GM13976 (cell line): ENCODE measurements around the gene GOLGA2.

ENCODE experiments used
- DNase-seq: peaks from one replicate; pipeline ENCODE4 v3.0.0; 2012; ENCODE audit warnings: low spot score
- in situ Hi-C: fragments of 300-500 bp; cut with MboI; formaldehyde crosslinking; loops from one replicate; pipeline ENCODE4 v1.12.0; 2022; ENCODE audit warnings: low sequenced_read_pairs, mixed read lengths, inconsistent platforms; ENCODE audit not compliant: unreplicated experiment
- TF ChIP-seq, protein P1 (sequence below): IDR thresholded peaks from 2 replicates; pipeline ENCODE4 v1.5.1; 2012; ENCODE audit warnings: borderline replicate concordance, mild to moderate bottlenecking; ENCODE audit not compliant: insufficient read depth; ENCODE audit errors: extremely low read depth, missing control alignments, control extremely low read depth

Gene GOLGA2

DNA sequence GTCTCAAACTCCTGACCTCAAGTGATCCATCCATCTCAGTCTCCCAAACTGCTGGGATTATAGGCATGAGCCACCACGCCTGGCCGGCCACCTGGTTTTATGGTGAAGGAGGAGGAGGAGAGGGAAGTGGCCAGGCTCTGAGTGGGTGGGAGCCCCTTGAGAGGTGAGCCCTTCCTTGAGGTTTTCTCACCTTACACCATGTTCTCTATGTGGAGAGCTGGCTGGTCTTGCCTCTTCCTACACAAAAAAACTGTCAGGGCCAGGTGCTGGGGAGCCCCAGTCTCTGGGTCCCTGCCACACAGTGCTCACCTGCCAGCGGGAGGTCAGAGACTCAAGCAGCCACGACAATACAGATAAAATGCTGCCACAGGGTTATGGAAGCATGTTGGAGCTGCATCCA, 18.3 kb upstream of the GOLGA2 start:
- in situ Hi-C loops: no loop called here
- peak; percentile 38 for DNase-seq
- TF ChIP-seq, protein P1, sequence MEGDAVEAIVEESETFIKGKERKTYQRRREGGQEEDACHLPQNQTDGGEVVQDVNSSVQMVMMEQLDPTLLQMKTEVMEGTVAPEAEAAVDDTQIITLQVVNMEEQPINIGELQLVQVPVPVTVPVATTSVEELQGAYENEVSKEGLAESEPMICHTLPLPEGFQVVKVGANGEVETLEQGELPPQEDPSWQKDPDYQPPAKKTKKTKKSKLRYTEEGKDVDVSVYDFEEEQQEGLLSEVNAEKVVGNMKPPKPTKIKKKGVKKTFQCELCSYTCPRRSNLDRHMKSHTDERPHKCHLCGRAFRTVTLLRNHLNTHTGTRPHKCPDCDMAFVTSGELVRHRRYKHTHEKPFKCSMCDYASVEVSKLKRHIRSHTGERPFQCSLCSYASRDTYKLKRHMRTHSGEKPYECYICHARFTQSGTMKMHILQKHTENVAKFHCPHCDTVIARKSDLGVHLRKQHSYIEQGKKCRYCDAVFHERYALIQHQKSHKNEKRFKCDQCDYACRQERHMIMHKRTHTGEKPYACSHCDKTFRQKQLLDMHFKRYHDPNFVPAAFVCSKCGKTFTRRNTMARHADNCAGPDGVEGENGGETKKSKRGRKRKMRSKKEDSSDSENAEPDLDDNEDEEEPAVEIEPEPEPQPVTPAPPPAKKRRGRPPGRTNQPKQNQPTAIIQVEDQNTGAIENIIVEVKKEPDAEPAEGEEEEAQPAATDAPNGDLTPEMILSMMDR: no peak

DNA sequence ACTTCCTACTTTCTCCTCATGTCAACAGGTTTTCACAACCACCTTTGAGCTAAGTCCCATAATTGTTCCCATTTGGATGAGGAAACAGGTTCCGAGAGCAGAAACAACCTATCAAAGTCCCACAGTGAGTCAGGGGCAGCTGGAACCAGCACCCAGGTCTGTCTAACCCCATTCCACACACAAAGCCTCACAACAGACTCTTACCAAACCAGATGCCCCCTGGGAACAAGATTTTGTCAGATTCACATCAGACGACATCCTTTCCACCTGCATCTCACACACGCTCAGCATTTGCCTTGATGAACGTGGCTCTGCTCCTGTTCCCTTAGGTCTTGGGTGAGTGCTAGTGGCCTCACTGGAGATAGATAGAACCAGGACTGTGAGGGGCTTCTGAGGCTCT, 17.3 kb upstream of the GOLGA2 start:
- DNase-seq: peak; percentile 10
- TF ChIP-seq, protein P1: no peak
- in situ Hi-C loops: no loop called here

DNA sequence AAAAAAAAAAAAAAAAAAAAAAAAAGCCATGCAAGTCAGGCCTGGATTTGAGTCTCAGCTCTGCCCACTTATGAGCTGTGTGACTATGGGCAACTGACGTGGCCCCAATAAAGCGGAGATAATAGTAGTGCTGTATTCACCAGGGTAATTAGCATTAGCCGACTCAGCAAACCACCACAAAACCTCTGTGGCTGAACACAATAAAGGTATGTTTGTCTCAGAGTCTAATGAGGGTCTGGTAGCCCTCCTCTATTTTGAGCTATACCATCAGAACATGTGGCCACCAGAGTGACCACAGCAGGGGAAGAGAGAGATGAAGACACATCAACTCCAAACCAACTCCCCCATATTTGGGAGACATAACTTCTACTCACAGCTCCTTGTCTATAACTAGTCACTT, 16.2 kb upstream of the GOLGA2 start:
- TF ChIP-seq, protein P1: no peak
- in situ Hi-C loops: no loop called here

DNA sequence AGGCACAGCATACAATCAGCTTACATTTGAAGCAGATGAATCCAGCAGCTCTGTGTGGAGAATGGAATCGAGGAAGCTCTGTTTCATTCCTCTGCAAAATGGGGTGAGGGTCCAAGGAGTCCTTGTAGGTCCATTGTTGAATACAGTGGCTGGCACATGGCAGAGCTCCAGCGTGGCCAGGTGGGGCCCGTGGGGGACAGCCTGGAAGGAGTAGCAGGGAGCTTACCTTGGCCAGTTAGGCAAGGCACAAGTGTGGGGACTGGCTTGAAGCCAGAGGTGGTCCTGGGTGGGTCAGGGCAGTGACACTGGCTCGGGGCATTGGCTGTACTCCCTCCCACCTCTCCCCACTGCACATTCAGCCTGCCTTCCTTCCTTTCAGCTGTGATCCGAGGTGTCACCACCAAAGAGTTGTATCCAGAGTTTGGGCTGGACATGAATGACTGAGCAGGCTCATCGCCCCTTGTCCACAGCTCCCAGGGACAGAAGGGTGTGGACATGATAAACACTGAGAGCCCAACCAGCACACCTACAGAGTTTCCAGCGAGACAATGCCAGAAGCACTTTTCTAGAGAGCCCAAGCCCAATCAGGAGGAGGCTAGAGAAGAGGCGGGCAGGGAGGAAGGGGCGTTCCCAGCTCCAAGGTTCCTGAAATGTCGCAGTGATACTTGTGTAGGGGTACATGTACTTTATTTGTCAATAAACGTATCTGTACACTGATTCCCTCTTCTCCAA, 12.6 kb upstream of the GOLGA2 start:
- DNase-seq: peak; percentile 7
- TF ChIP-seq, protein P1: no peak
- in situ Hi-C loops: no loop called here

More for the DNA sequence above, 16.2 kb upstream of the GOLGA2 start:
- no peak for DNase-seq

DNA sequence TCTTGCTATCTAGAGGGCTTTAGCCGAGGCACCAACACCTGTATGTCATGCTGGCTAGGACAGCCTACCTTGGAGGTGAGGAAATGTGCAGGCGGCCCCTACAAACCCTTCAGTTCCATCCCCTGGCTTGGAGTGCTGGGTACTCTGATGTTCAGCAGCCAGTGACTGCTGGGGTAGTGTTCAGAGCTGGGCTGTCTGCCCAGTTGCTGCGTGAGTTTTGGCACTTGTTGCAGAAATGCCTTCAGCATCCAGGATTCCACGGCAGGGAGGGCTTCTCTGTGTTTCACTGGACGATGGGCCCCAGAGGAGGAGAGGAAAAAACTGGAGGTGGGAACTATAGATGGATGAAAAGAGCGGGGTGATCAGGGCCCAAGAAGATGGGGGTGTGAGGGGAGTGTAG, 10.6 kb upstream of the GOLGA2 start:
- no peak for DNase-seq
- TF ChIP-seq, protein P1: no peak
- in situ Hi-C loops: no loop called here

DNA sequence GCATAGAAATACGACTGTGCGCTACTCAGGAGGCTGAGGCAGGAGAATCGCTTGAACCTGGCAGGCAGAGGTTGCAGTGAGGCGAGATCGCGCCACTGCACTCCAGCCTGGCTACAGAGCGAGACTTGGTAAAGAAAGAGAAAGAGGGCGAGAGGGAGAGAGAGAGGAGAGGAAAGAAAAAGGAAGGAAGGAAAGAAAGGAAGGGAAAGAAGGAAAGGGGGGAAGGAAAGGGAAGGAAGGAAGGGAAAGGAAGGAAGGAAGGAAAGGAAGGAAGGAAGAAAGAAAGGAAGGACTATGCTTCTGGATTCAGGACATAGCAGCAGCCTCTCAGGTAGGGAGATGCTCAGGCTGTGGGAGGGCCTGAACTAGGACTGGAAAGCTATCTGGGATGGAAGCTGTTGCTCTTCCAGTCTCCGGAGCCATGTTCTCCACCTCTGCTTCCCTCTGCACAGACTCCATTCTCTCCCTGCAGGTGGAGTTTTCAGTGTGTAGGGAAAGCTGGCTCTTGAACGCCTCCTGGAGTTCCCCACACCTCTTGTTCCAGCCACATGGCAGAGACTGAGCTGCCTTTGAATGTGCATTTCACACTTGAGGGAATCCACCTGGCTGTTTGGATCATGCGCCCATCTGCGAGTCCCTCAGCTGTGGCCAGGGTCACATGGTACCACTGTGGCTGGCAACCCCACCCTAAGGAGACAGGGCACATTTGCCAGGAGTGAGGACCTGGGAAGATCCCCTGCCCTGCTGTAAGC, 9.4 kb upstream of the GOLGA2 start:
- peak; percentile 6 for DNase-seq
- TF ChIP-seq, protein P1: no peak
- in situ Hi-C loops: no loop called here
